GM06990 (cell line): ENCODE data around the gene HACD4.

ENCODE experiments used
- DNase-seq: peaks from one replicate; pipeline ENCODE4 v3.0.0-alpha.2; 2011; ENCODE audit not compliant: insufficient read length; ENCODE audit errors: extremely low read depth
- H3K27me3 ChIP-seq: replicated peaks from 2 replicates; pipeline ENCODE4 v1.6.0; 2011; ENCODE audit warnings: low read length; ENCODE audit not compliant: control insufficient read depth, insufficient read depth
- H3K36me3 ChIP-seq: 2 replicates; pipeline ENCODE4 v1.5.1; 2011; ENCODE audit warnings: low read length; ENCODE audit not compliant: control insufficient read depth, insufficient read depth
- H3K4me3 ChIP-seq: replicated peaks from 2 replicates; pipeline ENCODE4 v1.5.1; 2011; ENCODE audit warnings: low read depth, mild to moderate bottlenecking, control low read depth, low read length
- TF ChIP-seq, protein P1 (sequence below): IDR thresholded peaks from 2 replicates; pipeline ENCODE4 v1.5.1; 2011; ENCODE audit warnings: low read length, control low read depth, mild to moderate bottlenecking, inconsistent platforms; ENCODE audit not compliant: insufficient read depth, poor library complexity, severe bottlenecking

The HACD4 gene

DNA sequence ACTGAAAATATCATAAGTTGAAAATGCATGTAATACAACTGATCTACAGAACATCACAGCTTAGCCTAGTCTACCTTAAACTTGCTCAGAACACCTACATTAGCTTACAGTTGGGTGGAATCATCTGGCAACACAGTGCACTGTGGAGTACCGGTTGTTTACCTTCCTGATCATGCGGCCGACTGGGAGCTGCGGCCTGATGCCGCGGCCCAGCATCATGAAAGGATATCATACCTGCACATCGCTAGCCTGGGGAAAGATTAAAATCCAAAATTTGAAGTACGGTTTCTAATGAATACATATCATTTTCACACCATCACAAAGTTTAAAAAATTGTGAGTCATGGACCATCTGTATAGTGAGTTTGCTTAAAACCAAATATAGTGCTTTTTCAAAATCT is 1.8 kb downstream of the HACD4 start:
- H3K36me3 ChIP-seq = no peaks in the 10 kb centered on the region
- no peak overlapping the region for H3K4me3 ChIP-seq
- TF ChIP-seq, protein P1, sequence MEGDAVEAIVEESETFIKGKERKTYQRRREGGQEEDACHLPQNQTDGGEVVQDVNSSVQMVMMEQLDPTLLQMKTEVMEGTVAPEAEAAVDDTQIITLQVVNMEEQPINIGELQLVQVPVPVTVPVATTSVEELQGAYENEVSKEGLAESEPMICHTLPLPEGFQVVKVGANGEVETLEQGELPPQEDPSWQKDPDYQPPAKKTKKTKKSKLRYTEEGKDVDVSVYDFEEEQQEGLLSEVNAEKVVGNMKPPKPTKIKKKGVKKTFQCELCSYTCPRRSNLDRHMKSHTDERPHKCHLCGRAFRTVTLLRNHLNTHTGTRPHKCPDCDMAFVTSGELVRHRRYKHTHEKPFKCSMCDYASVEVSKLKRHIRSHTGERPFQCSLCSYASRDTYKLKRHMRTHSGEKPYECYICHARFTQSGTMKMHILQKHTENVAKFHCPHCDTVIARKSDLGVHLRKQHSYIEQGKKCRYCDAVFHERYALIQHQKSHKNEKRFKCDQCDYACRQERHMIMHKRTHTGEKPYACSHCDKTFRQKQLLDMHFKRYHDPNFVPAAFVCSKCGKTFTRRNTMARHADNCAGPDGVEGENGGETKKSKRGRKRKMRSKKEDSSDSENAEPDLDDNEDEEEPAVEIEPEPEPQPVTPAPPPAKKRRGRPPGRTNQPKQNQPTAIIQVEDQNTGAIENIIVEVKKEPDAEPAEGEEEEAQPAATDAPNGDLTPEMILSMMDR = no peak
- no peaks in the 10 kb centered on the region for H3K27me3 ChIP-seq
- DNase-seq = no peak

DNA sequence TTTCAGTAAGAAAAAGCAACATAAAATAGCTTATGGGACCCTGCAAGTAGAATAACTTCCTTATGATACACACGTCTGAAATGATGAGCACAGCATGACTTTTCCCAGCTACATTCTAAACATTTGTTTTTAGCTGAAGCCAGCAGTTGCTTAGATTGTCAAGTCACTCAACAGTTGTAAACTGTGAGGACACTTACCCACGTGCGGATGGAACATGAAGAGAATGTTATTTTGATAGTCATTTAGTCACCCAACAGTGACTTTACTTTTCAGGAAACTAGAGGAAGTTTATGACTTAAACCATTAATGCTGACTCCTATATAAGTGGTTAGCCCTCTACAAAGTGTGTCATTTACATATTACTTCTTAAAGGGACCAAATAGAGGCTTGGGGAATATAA is 3.0 kb downstream of the HACD4 start:
- TF ChIP-seq, protein P1 = no peak
- Histone ChIP-seq H3K27me3 (no peaks in the 10 kb centered on the region), H3K36me3 (no peaks in the 10 kb centered on the region), H3K4me3 (no peak overlapping the region)
- no peak for DNase-seq

DNA sequence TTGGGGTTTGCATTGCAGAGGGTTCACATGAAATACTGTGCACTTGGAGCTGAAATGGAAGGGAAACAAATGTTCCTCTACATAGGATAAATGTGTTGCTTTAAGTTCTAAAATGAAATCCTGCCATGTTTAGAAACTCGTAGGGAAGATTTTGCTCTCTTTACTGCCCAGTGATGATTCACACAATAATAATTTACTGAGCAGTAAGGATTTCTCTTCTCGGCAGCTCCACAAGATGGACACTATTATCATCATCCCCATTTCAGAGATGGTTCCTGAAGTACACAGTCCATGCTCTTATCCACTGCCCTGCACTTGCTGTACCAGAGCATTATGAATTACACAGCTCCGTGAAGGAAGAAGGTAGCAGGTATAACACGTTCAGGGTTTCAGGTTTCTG is 4.1 kb downstream of the HACD4 start:
- Histone ChIP-seq H3K4me3 (no peak overlapping the region), H3K36me3 (no peaks in the 10 kb centered on the region), H3K27me3 (no peaks in the 10 kb centered on the region)
- DNase-seq = no peak
- TF ChIP-seq, protein P1 = no peak

DNA sequence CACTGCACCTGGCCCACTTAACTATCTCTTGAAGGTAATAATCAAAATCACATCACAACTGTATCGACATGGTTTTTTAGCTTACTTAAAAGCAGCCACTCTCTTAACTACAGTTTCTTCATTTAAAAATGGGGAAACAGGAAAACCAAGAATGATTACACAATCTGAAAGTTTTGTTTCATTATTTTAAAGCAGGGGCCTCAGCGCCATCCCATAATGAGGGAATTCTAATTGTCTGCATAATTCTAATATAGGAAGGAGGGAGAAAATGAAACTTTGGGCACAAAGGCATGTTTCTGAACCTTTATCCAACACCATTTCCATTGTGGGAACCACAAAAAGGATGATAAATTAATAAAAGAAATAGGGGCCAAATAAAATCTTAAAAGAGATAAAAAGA is 7.6 kb downstream of the HACD4 start:
- TF ChIP-seq, protein P1 = no peak
- Histone ChIP-seq H3K27me3 (no peaks in the 10 kb centered on the region), H3K36me3 (no peaks in the 10 kb centered on the region), H3K4me3 (no peak overlapping the region)
- no peak for DNase-seq

DNA sequence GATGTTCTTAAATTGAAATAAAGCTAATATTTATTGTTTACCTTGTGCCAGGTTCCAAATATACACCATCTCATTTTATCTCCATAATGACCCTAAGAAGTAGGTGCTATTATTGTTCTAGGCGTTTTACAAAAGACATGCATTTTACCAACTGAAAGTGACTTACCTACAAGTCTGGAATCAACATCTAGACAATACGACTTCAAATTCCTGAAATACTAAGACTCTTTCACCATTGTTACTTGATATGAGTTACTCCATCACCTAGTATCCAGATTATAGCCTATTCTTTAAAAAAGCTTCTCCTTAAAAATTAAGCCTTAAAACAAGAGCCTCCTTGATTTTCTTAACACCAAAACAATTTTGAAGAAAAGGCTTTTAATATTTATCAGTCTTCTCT is 13.3 kb downstream of the HACD4 start:
- Histone ChIP-seq H3K36me3 (peaks cover 2% of the 10 kb centered on the region; the same call in 1 of the 2 replicates), H3K27me3 (no peaks in the 10 kb centered on the region)
- TF ChIP-seq, protein P1 = no peak

More for the DNA sequence above, 13.3 kb downstream of the HACD4 start:
- H3K4me3 ChIP-seq = no peak overlapping the region
- no peak for DNase-seq
